HG02981 (cell line): ENCODE measurements around the gene LPP.

Experiments used
- ATAC-seq: cut with Tn5 transposase; IDR thresholded peaks from one replicate; pipeline ENCODE4 v1.9.1; 2021; ENCODE audit warnings: mild to moderate bottlenecking, moderate library complexity; ENCODE audit not compliant: unreplicated experiment

Gene LPP

GRCh38 chr3:188533172-188533571 lies 379.2 kb downstream of the LPP start:
- ATAC-seq, result no peak

- ATAC-seq, result no peak
Observed at GRCh38 chr3:188533612-188534357, 379.8 kb downstream of the LPP start.

- ATAC-seq, result no peak
Observed at GRCh38 chr3:188534633-188535032, 380.7 kb downstream of the LPP start.

DNA sequence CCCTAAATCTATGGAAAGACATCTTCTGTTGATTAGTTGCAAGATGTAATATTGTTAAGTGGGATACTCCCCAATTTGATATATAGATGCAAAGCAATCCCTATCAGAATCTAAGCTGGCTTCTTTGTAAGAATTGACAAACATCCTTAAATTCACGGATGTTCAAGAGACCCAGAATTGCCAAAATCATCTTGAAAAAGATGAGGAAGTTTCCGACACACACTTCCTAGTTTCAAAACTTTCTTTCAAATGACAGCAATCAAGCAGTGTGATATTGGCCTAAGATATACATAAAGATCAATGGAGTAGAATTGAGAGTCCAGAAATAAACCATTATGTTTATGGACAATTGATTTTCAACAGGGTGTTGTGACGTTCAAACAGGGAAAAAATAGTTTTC lies 383.6 kb downstream of the LPP start:
- no peak for ATAC-seq

GRCh38 chr3:188539037-188539436 lies 385.1 kb downstream of the LPP start:
- no peak for ATAC-seq

DNA sequence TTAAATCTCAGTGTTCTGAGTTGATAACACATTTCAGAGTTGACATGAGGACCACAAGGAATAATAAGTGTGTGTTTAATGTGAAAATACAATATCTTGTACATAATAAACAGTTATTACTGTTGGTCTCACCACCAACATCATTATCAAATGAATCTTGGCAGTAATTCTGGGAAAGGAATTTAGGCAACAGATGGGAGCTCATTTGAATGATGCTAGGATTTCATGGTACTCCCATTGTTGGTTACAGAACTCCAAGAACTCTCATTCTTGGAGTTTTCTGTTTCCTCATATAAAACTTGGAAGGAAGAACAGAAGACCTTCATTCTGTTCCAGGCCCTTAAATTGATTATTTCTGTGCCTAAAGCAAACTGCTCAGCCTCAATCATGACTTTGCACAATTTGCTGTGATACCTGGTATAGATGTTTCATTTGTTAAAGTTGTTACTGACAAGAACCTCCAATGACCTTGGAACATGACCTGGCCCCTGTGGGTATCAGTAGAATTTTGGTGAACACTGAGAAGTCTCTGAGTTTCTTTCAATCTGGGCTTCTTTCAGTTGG lies 385.8 kb downstream of the LPP start:
- ATAC-seq, result no peak

DNA sequence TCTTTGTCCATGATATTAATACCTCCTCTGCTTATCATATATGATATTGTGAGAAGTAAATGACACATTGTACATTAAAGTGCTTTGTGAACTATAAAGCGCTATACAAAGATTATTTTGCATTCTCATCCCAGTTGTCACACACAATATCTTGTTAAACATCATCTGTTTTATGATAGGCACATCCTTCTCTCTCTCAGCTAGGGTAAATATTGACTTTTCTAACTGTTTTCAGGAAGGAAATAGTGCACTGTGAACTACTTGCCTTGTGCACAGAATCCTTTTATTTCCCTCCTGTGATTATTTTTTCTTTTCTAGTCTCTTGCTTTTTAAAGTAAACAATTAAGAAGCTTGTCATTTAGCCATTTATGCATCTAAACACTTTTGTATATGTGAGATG lies 388.2 kb downstream of the LPP start:
- ATAC-seq, result no peak

DNA sequence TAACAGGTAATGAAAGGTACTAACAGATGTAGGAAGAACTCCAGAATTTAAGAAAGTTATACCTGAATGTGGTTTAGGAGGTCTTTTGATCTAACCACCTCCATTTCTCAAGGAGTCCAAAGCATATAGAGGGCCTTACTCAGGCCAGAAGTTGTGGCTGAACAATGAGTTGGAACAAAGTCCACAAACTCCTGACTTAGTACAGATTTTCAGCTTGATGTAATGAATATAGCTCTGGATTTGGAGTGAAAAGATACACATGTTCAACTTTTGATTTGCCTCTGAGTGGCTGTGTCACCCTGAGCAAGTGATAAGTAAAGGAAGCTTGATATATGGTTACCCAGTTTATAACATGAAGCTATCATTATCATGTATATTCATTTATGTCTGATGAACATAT lies 390.1 kb downstream of the LPP start:
- ATAC-seq, result no peak

- ATAC-seq, result no peak
Observed at GRCh38 chr3:188546835-188547670, 393.1 kb downstream of the LPP start.

DNA sequence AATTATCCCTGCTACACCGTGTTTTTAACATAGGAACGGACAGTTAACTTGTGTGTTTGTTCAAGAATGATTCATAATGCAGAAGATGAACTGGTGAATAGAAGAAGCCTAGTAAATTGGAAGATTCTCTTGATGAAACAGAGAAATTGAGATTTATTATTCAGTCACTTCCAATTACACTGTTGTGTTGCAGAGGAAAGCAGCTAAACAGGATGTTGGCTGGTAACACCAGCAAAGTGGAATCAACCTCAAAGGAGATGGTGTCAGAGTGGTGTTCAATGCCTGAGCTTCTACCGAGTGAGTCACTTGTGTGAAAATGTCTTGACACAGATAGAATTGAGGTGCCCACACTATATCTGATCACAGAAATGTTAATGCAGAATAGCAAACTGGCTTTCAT lies 399.6 kb downstream of the LPP start:
- no peak for ATAC-seq

- no peak for ATAC-seq
Observed at GRCh38 chr3:188554404-188554803, 400.4 kb downstream of the LPP start.

- ATAC-seq, result no peak
Observed at GRCh38 chr3:188557235-188557634, 403.3 kb downstream of the LPP start.

DNA sequence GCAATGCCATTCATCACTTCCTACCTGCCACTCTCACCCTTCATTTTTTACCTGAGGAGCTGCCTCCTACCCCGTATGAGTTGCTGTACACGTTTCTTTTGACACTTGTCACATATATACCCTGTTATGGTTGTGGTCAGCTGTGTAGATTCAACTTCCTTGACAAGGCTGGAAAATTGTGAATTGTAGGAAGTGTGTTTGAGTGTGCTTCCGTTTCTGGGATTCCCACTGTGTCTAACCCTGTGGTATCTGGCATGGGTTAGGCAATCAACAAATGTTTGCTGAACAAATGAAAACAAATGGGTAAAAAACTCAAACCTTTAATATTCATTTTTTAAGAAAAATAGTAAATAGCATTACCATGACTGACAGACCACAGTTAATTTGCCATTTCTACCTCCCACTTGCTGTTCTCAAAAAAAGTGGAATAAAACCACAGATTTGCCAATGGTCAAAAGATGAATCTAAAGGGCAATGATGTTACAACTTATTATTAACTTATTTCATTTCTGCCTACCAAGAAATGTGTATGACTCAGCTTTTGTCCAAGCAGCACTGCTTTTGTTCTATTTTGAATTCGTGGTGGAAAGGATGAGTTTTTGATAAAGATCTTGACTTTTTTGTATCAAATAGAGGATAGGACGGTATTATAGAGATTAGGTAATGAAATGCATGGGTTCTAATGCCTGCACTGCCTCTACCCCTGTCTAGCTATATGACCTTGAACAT lies 404.6 kb downstream of the LPP start:
- ATAC-seq, result no peak

GRCh38 chr3:188559072-188559429 lies 405.1 kb downstream of the LPP start:
- ATAC-seq, result no peak

GRCh38 chr3:188559856-188560255 lies 405.9 kb downstream of the LPP start:
- no peak for ATAC-seq

GRCh38 chr3:188562144-188562543 lies 408.2 kb downstream of the LPP start:
- ATAC-seq, result no peak

- no peak for ATAC-seq
Observed at GRCh38 chr3:188567478-188568195, 413.7 kb downstream of the LPP start.

DNA sequence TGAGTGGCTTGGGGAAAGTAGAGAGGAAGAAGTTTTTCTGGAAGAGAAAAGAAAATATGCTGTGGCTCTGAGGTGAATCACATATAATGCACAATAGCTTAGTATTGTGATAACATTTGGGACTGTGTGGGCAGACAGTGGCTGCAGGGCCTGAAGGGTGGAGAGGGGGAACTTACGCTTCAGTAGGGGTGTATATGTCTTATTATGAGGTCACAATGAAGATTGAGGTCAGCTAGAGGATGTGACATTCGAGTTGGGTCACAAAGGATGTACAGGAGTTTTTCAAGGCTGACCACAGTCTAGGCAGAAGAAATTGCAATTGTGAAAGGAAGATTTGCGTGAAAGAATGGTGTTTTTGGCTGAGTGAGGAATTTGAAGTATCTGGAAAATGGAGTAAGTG lies 414.8 kb downstream of the LPP start:
- ATAC-seq, result no peak

DNA sequence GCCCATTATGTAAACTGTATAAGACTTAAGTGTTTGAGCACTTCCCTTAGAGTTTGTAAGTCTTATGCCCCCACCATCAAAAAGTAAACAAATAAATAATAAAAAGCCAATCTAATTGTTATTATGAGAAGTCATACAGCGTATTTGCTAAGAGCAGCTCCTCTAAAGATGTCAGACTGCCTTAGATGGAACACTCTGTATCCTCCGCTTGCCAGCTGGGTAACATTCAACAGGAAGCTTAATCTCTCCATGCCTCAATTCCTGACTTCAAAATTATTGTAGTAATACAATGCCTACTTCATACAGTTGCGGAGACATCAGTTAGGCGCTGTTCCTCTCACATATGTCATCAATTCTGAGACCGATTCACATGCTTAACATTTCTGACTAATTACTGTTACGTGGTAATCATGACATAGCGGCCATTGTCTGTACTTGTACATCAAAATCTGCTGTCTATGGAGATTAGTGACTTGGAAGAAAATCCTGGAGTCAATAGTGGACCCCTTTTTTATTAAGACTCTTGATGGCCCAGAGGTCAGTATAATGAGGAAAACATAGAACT lies 417.7 kb downstream of the LPP start:
- no peak for ATAC-seq

GRCh38 chr3:188573291-188573940 lies 419.5 kb downstream of the LPP start:
- no peak for ATAC-seq
